ENCODE data around the gene CD63.

DNA sequence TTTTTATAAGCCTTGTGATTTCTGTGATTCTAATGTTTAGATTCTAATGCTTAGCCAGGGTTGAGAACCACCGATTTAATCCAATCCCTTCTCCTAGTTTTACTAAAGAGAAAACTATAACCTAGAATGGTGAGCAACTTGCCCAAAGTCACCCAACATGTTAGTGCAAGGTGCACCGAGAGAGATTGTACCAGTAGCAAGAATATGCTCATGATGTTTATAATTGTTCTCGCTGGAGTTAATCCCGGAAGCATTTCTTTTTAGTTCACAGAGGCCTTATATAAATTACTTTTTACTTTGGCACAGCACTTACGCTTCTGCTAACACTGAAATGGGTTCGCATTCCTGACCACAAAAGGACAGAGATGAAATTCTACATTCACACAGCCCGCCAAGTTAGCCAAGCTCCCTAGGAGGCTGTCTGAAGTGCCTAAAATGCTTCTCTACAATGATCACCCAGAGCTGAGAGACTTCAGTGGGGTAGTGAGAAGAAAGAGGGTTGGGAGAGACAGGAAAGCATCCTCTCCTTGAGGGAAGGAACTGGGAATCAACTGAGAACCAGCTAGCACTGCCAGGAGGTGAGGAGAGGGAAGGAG is 13.5 kb downstream of the CD63 start:
- TF ChIP-seq, protein P1, sequence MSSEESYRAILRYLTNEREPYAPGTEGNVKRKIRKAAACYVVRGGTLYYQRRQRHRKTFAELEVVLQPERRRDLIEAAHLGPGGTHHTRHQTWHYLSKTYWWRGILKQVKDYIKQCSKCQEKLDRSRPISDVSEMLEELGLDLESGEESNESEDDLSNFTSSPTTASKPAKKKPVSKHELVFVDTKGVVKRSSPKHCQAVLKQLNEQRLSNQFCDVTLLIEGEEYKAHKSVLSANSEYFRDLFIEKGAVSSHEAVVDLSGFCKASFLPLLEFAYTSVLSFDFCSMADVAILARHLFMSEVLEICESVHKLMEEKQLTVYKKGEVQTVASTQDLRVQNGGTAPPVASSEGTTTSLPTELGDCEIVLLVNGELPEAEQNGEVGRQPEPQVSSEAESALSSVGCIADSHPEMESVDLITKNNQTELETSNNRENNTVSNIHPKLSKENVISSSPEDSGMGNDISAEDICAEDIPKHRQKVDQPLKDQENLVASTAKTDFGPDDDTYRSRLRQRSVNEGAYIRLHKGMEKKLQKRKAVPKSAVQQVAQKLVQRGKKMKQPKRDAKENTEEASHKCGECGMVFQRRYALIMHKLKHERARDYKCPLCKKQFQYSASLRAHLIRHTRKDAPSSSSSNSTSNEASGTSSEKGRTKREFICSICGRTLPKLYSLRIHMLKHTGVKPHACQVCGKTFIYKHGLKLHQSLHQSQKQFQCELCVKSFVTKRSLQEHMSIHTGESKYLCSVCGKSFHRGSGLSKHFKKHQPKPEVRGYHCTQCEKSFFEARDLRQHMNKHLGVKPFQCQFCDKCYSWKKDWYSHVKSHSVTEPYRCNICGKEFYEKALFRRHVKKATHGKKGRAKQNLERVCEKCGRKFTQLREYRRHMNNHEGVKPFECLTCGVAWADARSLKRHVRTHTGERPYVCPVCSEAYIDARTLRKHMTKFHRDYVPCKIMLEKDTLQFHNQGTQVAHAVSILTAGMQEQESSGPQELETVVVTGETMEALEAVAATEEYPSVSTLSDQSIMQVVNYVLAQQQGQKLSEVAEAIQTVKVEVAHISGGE (CRISPR knock-in tag; IDR thresholded peaks at IDR 0.05) = no peak
- TF ChIP-seq POLR2A (conservative IDR thresholded peaks at IDR 0.05) (no peak), SMAD3 (CRISPR knock-in tag; conservative IDR thresholded peaks at IDR 0.05) (no peak), SRF (CRISPR knock-in tag; IDR thresholded peaks at IDR 0.05) (no peak), NEUROD1 (IDR thresholded peaks at IDR 0.05; ENCODE audit: borderline replicate concordance, low read depth, low read length, partially characterized antibody) (no peak), RBFOX2 (IDR thresholded peaks at IDR 0.05; ENCODE audit: low read depth, low read length) (no peak), SAP30 (IDR thresholded peaks at IDR 0.05; ENCODE audit: borderline replicate concordance, insufficient read depth, low read depth, low read length, poor library complexity, severe bottlenecking) (no peak)
- TF ChIP-seq, protein P2, sequence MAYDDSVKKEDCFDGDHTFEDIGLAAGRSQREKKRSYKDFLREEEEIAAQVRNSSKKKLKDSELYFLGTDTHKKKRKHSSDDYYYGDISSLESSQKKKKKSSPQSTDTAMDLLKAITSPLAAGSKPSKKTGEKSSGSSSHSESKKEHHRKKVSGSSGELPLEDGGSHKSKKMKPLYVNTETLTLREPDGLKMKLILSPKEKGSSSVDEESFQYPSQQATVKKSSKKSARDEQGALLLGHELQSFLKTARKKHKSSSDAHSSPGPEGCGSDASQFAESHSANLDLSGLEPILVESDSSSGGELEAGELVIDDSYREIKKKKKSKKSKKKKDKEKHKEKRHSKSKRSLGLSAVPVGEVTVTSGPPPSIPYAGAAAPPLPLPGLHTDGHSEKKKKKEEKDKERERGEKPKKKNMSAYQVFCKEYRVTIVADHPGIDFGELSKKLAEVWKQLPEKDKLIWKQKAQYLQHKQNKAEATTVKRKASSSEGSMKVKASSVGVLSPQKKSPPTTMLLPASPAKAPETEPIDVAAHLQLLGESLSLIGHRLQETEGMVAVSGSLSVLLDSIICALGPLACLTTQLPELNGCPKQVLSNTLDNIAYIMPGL (CRISPR knock-in tag; IDR thresholded peaks at IDR 0.05) = no peak

Measured in K562 (cell line).